T-helper 2 cell treated with Interferon-gamma antibody and Interleukin-4, amounts not matched to agents 5 μg/mL and 100 μg/mL, for 36 hours (primary cell): ENCODE measurements around the gene TRIM71.

Experiments
- DNase-seq: peaks from one replicate; pipeline ENCODE4 v3.0.0; 2021; ENCODE audit warnings: low spot score
- H3K27ac Mint-ChIP-seq: one replicate; pipeline ENCODE4 v1.8.0; 2021; ENCODE audit warnings: mild to moderate bottlenecking, mixed read lengths
- H3K27me3 Mint-ChIP-seq: one replicate; pipeline ENCODE4 v1.8.0; 2021; ENCODE audit warnings: low read depth, mixed read lengths
- H3K36me3 Mint-ChIP-seq: one replicate; pipeline ENCODE4 v1.8.0; 2021; ENCODE audit warnings: low read depth, mixed read lengths
- H3K4me1 Mint-ChIP-seq: one replicate; pipeline ENCODE4 v1.8.0; 2021; ENCODE audit warnings: low read depth, mixed read lengths
- H3K4me3 Mint-ChIP-seq: one replicate; pipeline ENCODE4 v1.8.0; 2022; ENCODE audit warnings: mild to moderate bottlenecking, moderate library complexity, mixed read lengths
- H3K9me3 Mint-ChIP-seq: one replicate; pipeline ENCODE4 v1.8.0; 2021; ENCODE audit warnings: mixed read lengths

Gene TRIM71

DNA sequence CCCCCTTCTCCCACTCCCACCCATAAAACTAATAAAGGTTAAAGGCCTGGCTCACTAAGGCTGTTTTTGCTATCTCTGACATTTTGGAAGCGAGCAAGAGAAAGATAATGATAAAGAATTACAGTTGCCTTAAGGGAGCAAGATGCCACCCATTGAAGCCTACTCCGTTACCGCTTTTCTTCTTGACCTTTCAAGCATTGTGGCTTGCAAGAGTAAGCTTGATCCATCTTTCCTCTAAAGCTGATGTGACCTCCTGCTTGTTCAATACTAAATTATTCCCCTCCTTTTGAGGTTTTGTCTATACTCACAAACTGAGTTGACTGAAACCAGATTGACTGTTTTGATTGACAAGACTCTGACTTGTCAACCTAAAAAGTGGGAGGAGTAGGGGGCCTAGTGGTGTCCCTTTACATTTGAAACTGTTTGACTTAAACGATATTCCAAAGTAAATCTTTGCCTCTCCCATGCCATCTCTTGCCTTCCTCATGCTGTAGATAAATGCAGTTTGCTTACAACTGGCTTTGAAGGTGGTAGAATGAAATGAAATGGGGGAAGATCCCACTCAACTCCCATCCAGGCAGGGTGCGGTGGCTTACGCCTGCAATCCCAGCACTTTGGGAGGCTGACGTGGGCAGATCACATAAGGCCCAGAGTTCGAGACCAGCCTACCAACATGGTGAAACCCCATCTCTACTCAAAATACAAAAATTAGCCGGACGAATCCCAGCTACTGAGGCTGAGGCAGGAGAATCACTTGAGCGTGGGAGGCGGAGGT is 8.0 kb downstream of the TRIM71 start:
- H3K9me3 Mint-ChIP-seq = no peaks in the 10 kb centered on the region
- DNase-seq = no peak
- no peak overlapping the region for H3K4me3 Mint-ChIP-seq
- H3K27ac Mint-ChIP-seq = no peak overlapping the region
- no peaks in the 10 kb centered on the region for H3K4me1 Mint-ChIP-seq
- peaks cover 40% of the 10 kb centered on the region for H3K27me3 Mint-ChIP-seq
- no peaks in the 10 kb centered on the region for H3K36me3 Mint-ChIP-seq

DNA sequence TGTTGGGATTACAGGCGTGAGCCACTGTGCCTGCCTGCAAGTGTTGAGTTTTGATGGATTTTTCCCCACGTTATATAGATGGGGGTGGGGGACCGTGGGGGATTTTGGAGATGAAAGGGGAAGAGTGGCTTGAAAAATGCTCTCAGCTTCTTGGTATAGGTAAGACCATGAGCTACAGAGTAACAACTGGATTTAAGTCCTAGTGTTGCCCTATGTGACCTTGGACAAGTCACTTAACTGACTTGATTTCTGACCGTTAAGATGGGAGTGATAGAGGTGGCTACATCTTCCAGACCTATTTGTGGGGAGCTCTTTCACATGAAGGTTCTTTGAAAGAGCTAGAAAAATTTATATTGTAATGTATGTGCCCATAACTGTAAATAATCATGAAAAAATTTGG is 13.3 kb downstream of the TRIM71 start:
- H3K4me3 Mint-ChIP-seq = no peak overlapping the region
- peaks cover 36% of the 10 kb centered on the region for H3K27me3 Mint-ChIP-seq
- no peak for DNase-seq
- no peaks in the 10 kb centered on the region for H3K36me3 Mint-ChIP-seq
- no peak overlapping the region for H3K27ac Mint-ChIP-seq
- H3K9me3 Mint-ChIP-seq = no peaks in the 10 kb centered on the region
- no peaks in the 10 kb centered on the region for H3K4me1 Mint-ChIP-seq

DNA sequence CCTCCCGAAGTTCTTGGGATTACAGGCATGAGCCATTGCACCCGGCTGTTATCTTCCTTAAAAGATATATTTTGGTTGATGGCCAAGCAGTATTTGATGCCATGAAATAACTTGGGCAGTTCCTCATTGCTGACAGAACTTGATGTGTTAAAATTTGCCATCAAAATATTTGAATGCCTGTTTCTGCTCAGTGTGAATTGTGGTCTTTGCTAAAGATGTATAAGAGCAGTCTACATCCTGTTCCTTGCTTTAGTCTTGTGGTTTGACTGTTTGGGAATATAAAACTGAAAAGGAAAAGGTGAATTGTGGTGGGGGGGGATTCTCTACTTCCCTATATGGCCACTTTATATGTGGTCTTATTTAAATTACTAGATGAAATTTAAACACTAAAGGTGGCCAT is 14.0 kb downstream of the TRIM71 start:
- no peak overlapping the region for H3K27ac Mint-ChIP-seq
- H3K36me3 Mint-ChIP-seq = no peaks in the 10 kb centered on the region
- no peaks in the 10 kb centered on the region for H3K4me1 Mint-ChIP-seq
- peaks cover 41% of the 10 kb centered on the region for H3K27me3 Mint-ChIP-seq
- no peak overlapping the region for H3K4me3 Mint-ChIP-seq
- DNase-seq = no peak
- no peaks in the 10 kb centered on the region for H3K9me3 Mint-ChIP-seq

DNA sequence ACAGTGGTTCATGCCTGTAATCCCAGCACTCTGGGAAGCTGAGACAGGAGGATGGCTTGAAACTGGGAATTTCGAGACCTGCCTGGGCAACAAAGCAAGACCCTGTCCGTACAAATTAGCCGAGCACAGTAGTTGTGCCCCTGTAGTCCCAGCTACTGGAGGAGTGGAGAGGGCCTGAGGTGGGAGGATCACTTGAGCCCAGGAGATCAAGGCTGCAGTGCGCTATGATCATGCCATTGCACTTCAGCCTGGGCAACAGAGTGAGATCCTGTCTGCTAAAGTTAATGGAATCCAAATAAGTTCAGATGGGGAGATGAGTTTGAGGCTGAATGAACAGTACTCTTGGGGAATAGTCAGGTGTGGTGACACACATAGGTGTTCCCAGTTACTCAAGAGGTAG is 14.4 kb downstream of the TRIM71 start:
- Mint-ChIP-seq H3K9me3 (no peaks in the 10 kb centered on the region), H3K4me3 (no peak overlapping the region), H3K27ac (no peak overlapping the region), H3K4me1 (no peaks in the 10 kb centered on the region), H3K36me3 (no peaks in the 10 kb centered on the region), H3K27me3 (peaks cover 40% of the 10 kb centered on the region)
- no peak for DNase-seq

DNA sequence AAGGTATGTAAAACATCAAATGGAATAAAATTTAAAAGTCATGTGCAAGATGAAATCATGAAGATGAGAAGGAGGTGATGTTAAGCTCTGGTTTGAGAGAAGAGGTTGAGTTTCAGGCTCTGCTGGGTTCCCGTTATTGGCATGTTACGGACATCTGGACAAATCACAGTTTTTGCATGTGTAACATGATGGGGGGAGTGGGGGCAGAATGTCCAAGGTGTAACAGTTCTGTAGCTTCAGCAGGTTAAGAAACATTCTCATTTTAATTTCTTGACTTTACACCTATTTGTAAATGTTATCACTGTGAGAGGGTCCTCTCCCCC is 17.2 kb downstream of the TRIM71 start:
- H3K27me3 Mint-ChIP-seq = peaks cover 30% of the 10 kb centered on the region
- no peak overlapping the region for H3K4me3 Mint-ChIP-seq
- DNase-seq = no peak
- H3K9me3 Mint-ChIP-seq = no peaks in the 10 kb centered on the region
- H3K4me1 Mint-ChIP-seq = no peaks in the 10 kb centered on the region
- no peaks in the 10 kb centered on the region for H3K36me3 Mint-ChIP-seq
- H3K27ac Mint-ChIP-seq = no peak overlapping the region

DNA sequence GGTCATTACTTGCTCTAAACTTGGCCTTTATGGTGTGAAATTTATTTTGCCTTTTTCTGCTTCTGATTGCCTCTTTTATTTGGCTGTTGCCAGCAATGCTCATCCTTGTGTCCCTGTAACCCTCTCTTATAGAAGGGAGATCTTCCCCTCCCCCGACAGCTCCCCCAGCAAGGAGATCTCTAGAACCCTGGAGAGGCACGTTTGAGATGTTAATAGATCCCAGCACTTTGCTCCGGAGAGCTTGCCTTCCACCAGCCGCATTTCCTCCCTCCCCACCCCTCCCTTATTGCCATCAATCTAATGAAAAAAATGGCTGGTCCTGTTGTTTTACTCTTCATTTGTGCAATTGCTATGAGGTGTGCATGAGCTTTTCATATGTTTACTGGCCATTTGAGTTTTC is 18.2 kb downstream of the TRIM71 start:
- no peak overlapping the region for H3K27ac Mint-ChIP-seq
- no peak overlapping the region for H3K4me3 Mint-ChIP-seq
- peaks cover 31% of the 10 kb centered on the region for H3K27me3 Mint-ChIP-seq
- H3K36me3 Mint-ChIP-seq = no peaks in the 10 kb centered on the region
- H3K9me3 Mint-ChIP-seq = no peaks in the 10 kb centered on the region
- H3K4me1 Mint-ChIP-seq = no peaks in the 10 kb centered on the region
- no peak for DNase-seq

DNA sequence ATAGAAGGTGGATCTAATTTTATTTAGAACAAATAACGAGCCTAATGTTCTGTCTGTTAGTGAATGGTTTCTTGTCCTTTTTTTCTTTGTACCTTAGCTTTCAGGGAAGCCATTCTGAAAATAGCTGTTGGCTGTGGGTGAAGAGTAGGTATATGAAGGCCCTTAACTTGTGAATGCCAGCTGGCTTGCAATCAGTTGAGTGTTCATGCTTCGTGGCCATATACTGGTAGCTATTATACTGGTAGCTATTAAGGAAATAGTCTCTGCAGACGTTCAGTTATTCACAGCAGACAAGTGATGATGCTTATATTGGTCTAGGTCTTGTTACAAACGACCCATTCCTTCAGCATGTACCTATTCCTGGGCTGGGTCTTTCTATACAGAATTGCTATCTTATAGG is 18.8 kb downstream of the TRIM71 start:
- Mint-ChIP-seq H3K9me3 (no peaks in the 10 kb centered on the region), H3K4me3 (no peak overlapping the region), H3K27me3 (peaks cover 29% of the 10 kb centered on the region), H3K4me1 (no peaks in the 10 kb centered on the region), H3K27ac (no peak overlapping the region), H3K36me3 (no peaks in the 10 kb centered on the region)
- DNase-seq = no peak

DNA sequence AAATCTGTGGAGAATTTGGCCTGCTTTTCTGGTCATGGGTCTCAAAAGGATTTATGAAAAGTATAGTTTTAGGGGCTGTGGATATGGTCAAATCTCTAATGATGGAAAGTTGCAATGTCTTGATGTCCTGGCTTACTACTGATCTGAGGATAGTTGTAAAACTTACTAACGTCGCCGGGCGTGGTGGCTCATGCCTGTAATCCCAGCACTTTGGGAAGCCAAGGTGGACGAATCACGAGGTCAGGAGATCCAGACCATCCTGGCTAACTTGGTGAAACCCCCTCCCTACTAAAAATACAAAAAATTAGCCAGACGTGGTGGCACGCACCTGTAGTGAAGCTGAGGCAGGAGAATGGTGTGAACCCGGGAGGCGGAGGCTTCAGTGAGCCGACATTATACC is 19.6 kb downstream of the TRIM71 start:
- DNase-seq = no peak
- Mint-ChIP-seq H3K4me1 (peaks cover 6% of the 10 kb centered on the region), H3K4me3 (no peak overlapping the region), H3K36me3 (no peaks in the 10 kb centered on the region), H3K27ac (no peak overlapping the region), H3K27me3 (peaks cover 26% of the 10 kb centered on the region), H3K9me3 (no peaks in the 10 kb centered on the region)

DNA sequence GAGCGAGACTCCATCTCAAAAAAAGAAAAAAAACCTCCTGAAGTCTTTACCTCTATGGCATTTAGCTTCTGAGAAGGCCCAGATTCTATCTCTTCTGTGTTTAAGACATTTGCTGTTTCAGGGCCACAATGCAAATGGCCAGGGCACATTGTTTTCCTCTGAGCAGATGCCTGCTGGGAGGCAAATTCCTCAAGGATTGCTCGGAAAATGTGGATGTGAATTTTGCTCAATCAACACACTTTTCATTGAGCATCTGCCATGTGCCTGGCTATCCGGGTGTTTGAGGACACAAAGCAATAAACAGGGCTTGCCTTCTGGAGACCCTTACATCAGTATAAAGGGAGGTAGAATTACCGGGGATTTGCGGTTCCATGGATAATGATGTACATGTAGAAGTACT is 20.0 kb downstream of the TRIM71 start:
- no peaks in the 10 kb centered on the region for H3K9me3 Mint-ChIP-seq
- no peaks in the 10 kb centered on the region for H3K36me3 Mint-ChIP-seq
- H3K4me1 Mint-ChIP-seq = peaks cover 11% of the 10 kb centered on the region
- no peak overlapping the region for H3K4me3 Mint-ChIP-seq
- DNase-seq = no peak
- H3K27me3 Mint-ChIP-seq = peaks cover 26% of the 10 kb centered on the region
- H3K27ac Mint-ChIP-seq = no peak overlapping the region

DNA sequence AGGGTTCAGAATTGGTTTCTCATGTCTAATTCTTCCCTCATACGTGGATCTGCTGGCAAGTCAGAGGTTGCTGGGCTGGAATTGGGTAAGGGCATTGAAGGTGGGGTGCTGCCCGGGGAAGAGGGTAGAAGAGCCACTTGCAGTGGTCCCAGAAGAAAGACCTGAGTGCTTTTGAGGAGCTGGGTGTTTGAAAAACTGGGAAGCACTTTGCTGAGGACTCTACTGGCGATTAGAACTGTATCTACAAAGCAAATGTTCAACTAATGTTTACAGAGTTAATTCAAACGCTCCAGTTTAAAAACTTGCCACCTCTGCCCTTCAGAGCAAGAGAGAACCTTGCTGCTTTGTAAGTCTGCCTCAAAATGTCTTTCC is 21.9 kb downstream of the TRIM71 start:
- Mint-ChIP-seq H3K4me1 (peaks cover 15% of the 10 kb centered on the region), H3K27me3 (peaks cover 25% of the 10 kb centered on the region), H3K27ac (no peak overlapping the region), H3K36me3 (no peaks in the 10 kb centered on the region), H3K4me3 (no peak overlapping the region), H3K9me3 (no peaks in the 10 kb centered on the region)
- no peak for DNase-seq

DNA sequence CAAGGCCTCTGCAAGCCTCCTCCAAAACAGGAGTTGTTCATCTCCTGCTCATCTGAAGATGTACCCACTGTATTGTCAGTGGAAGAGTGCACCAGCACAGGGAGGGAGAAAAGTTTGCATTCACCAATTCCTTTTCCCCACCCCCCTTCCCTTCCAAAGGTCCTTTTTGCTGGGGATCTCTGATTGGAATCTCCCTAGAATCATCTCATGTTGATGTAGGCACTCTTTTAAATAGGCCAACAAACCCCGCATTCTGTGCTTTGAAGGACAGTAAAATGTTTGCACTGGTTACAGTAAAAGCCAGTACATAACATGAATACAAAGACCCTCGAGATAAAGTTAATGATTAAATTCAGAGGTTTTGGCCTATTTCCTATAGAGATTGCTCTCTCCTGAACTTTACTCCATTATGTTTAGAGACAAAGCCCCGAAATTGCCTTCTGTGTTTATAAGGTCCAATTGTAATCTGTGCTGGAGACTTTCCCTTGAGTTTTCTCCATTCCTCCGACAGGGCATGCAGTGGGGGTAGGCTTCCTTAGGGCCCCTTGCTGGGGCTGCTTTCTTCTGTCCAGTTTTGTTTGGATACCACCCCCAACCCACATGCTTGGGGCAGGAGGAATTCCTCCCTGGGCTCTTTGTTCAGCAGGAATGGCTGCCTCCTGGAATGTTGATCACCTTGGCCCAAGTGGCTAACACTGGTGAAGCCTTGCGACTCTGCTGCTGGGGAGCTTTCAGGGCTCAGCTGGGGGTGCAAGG is 22.5 kb downstream of the TRIM71 start:
- Mint-ChIP-seq H3K4me1 (peaks cover 15% of the 10 kb centered on the region), H3K27ac (no peak overlapping the region), H3K9me3 (no peaks in the 10 kb centered on the region)

DNA sequence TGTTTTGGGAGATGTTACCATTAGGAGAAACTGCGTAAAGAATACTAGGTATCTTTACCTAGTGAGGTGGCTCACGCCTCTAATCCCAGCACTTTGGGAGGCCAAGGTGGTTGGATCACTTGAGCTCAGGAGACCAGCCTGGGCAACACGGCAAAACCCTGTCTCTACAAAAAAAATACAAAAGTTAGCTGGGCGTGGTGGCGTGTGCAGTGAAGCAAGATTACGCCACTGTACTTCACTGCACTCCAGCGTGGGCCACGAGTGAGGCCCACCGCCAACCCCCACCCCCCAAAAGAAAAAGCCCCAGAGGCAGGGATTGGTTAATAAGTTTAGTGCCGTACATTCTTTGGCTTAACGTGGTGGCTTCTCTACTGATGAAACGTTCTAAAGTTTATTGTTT is 23.5 kb downstream of the TRIM71 start:
- no peak for DNase-seq
- peaks cover 15% of the 10 kb centered on the region for H3K4me1 Mint-ChIP-seq
- no peak overlapping the region for H3K27ac Mint-ChIP-seq
- H3K4me3 Mint-ChIP-seq = no peak overlapping the region
- H3K9me3 Mint-ChIP-seq = no peaks in the 10 kb centered on the region
- peaks cover 17% of the 10 kb centered on the region for H3K27me3 Mint-ChIP-seq
- no peaks in the 10 kb centered on the region for H3K36me3 Mint-ChIP-seq

More for the DNA sequence above, 22.5 kb downstream of the TRIM71 start:
- H3K27me3 Mint-ChIP-seq = peaks cover 22% of the 10 kb centered on the region
- no peak for DNase-seq
- H3K4me3 Mint-ChIP-seq = no peak overlapping the region
- H3K36me3 Mint-ChIP-seq = no peaks in the 10 kb centered on the region

DNA sequence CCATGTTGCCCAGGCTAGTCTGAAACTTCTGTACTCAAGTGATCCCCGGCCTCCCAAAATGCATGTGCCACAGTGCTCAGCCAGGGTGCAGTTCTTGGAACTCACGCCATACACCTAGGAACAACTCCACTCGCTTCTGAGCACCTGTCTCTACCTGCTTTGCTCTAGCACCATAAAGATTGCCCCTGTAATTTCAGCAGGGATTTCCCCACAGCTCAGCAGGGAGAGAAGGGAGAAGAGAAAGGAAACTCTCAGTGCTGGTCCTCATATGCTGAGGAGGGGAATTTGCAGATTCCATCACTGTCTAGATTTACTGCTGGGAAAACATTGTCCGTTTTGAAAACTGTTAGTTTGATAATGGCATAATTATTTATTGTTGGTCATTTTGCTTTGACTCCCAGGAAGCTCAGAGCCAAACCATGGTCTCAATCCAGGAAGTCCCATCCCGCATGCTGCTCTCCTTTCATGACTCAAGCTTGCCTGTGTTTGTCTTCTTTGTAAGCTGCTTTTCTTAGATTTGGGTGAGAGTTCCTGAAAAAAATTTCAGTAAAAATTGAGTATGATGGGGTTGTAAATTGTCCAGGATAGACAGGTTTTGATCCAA is 24.2 kb downstream of the TRIM71 start:
- Mint-ChIP-seq H3K36me3 (no peaks in the 10 kb centered on the region), H3K9me3 (no peaks in the 10 kb centered on the region), H3K4me1 (peaks cover 15% of the 10 kb centered on the region), H3K27ac (no peak overlapping the region), H3K27me3 (peaks cover 14% of the 10 kb centered on the region), H3K4me3 (no peak overlapping the region)
- no peak for DNase-seq

DNA sequence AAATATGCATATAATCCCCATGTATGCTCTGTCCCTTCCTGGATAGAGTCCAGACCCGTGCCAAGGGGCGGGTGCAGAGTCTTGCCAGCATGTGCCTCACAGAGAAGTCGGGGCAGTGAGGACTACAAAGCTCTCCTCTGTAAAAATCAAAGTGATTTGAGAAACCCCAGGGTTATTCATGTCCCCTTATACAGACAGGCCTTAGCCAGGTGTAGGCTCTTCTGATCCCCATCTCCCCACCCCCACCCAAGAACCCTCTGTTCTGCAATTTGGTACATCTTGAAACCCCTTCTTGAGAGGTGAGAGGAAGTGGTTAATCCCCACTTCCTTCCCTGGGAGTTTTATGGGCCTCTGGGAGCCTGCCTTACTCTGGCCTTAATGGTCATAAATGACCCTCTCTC is 24.7 kb downstream of the TRIM71 start:
- no peaks in the 10 kb centered on the region for H3K36me3 Mint-ChIP-seq
- H3K4me3 Mint-ChIP-seq = no peak overlapping the region
- no peak for DNase-seq
- peaks cover 14% of the 10 kb centered on the region for H3K27me3 Mint-ChIP-seq
- no peaks in the 10 kb centered on the region for H3K9me3 Mint-ChIP-seq
- no peak overlapping the region for H3K27ac Mint-ChIP-seq
- H3K4me1 Mint-ChIP-seq = peaks cover 15% of the 10 kb centered on the region
